HEK293 (cell line): ENCODE measurements around the gene CCDC69.

Experiments
- CTCF ChIA-PET: fragments of 350-600 bp; formaldehyde crosslinking; extraction: SDS; loops from one replicate; lab custom pipeline; 2021; ENCODE audit warnings: antibody characterized with exemption; lab: Yijun Ruan, JAX
- POLR2A ChIA-PET: fragments of 300-600 bp; formaldehyde crosslinking; extraction: SDS; loops from one replicate; lab custom pipeline; 2020; ENCODE audit warnings: antibody characterized with exemption, inconsistent platforms; lab: Yijun Ruan, JAX
- H3K27ac ChIP-seq: fragments of 200-500 bp; sonication (Bioruptor generic); 2 replicates; pipeline ENCODE4 v1.5.1; 2014; ENCODE audit warnings: low read depth, low read length, control low read depth, inconsistent platforms; ENCODE audit errors: extremely low read depth
- H3K36me3 ChIP-seq, 2 experiments: fragments of 200-500 bp in 1 of 2; sonication (Bioruptor generic) in 1 of 2; 1 replicate in 1 of 2; 2 replicates in 1 of 2; pipeline ENCODE4 v1.5.1; 2014 to 2017; ENCODE audit warnings: inconsistent platforms in 2 of 2, low read length in 2 of 2; ENCODE audit not compliant: control insufficient read depth in 2 of 2, insufficient read depth in 1 of 2
- H3K4me1 ChIP-seq: fragments of 200-500 bp; sonication (Bioruptor generic); 2 replicates; pipeline ENCODE4 v1.5.1; 2014; ENCODE audit warnings: mild to moderate bottlenecking, low read length, inconsistent platforms; ENCODE audit not compliant: control insufficient read depth, insufficient read depth
- H3K4me3 ChIP-seq: 2 replicates; pipeline ENCODE4 v1.5.1; 2011; ENCODE audit warnings: low read depth, mild to moderate bottlenecking, control low read depth, low read length, moderate library complexity
- H3K9me3 ChIP-seq: fragments of 200-500 bp; sonication (Bioruptor generic); 2 replicates; pipeline ENCODE4 v1.5.1; 2014; ENCODE audit warnings: low read depth, low read length, inconsistent platforms; ENCODE audit not compliant: control insufficient read depth, insufficient read depth
- GLI4 ChIP-seq: fragments of 450-650 bp; formaldehyde crosslinking; IDR thresholded peaks from 2 replicates; pipeline ENCODE4 v1.5.1; 2016; ENCODE audit warnings: missing biosample characterization, missing genetic modification characterization
- HOXA7 ChIP-seq: sonication (generic); formaldehyde crosslinking; IDR thresholded peaks from 2 replicates; pipeline ENCODE4 v1.8.1; 2022; ENCODE audit warnings: missing genetic modification reagents, borderline replicate concordance
- HOXD13 ChIP-seq: sonication (generic); formaldehyde crosslinking; IDR thresholded peaks from 2 replicates; pipeline ENCODE4 v1.8.0; 2022; ENCODE audit warnings: missing genetic modification reagents, borderline replicate concordance
- KLF9 ChIP-seq: fragments of 450-650 bp; formaldehyde crosslinking; IDR thresholded peaks from 2 replicates; pipeline ENCODE4 v1.5.1; 2016; ENCODE audit warnings: missing biosample characterization, missing genetic modification characterization, low read depth
- MZF1 ChIP-seq: fragments of 450-650 bp; formaldehyde crosslinking; IDR thresholded peaks from 2 replicates; pipeline ENCODE4 v1.5.1; 2017; ENCODE audit warnings: missing biosample characterization, missing genetic modification characterization, borderline replicate concordance
- RBAK ChIP-seq: fragments of 450-650 bp; formaldehyde crosslinking; IDR thresholded peaks from 2 replicates; pipeline ENCODE4 v1.5.1; 2016; ENCODE audit warnings: missing biosample characterization, missing genetic modification characterization
- SCRT1 ChIP-seq: fragments of 450-650 bp; formaldehyde crosslinking; IDR thresholded peaks from 2 replicates; pipeline ENCODE4 v1.5.1; 2016; ENCODE audit warnings: missing biosample characterization, missing genetic modification characterization, borderline replicate concordance
- ZBTB11 ChIP-seq: fragments of 450-650 bp; formaldehyde crosslinking; conservative IDR thresholded peaks from 2 replicates; pipeline ENCODE4 v1.5.1; 2016; ENCODE audit warnings: low read depth, missing biosample characterization, missing genetic modification characterization
- ZBTB21 ChIP-seq: fragments of 450-650 bp; formaldehyde crosslinking; IDR thresholded peaks from 2 replicates; pipeline ENCODE4 v1.5.1; 2017; ENCODE audit warnings: missing biosample characterization, missing genetic modification characterization
- ZBTB44 ChIP-seq: fragments of 450-650 bp; IDR thresholded peaks from 2 replicates; pipeline ENCODE4 v1.5.1; 2018; ENCODE audit warnings: missing biosample characterization, mild to moderate bottlenecking, missing genetic modification characterization
- ZBTB7A ChIP-seq: fragments of 450-650 bp; formaldehyde crosslinking; IDR thresholded peaks from 2 replicates; pipeline ENCODE4 v1.5.1; 2016; ENCODE audit warnings: low read depth, missing biosample characterization, missing genetic modification characterization
- ZNF112 ChIP-seq: fragments of 450-650 bp; formaldehyde crosslinking; IDR thresholded peaks from 2 replicates; pipeline ENCODE4 v1.5.0; 2017; ENCODE audit warnings: missing biosample characterization, missing genetic modification characterization
- ZNF114 ChIP-seq: fragments of 450-650 bp; formaldehyde crosslinking; IDR thresholded peaks from 2 replicates; pipeline ENCODE4 v1.5.0; 2017; ENCODE audit warnings: missing biosample characterization, missing genetic modification characterization
- ZNF132 ChIP-seq: fragments of 450-650 bp; formaldehyde crosslinking; IDR thresholded peaks from 2 replicates; pipeline ENCODE4 v1.5.1; 2017; ENCODE audit warnings: missing biosample characterization, missing genetic modification characterization, borderline replicate concordance
- ZNF140 ChIP-seq: fragments of 450-650 bp; formaldehyde crosslinking; IDR thresholded peaks from 2 replicates; pipeline ENCODE4 v1.5.1; 2016; ENCODE audit warnings: missing biosample characterization, missing genetic modification characterization
- ZNF23 ChIP-seq: fragments of 450-650 bp; formaldehyde crosslinking; IDR thresholded peaks from 2 replicates; pipeline ENCODE4 v1.5.1; 2016; ENCODE audit warnings: missing biosample characterization, missing genetic modification characterization, borderline replicate concordance
- ZNF394 ChIP-seq: fragments of 450-650 bp; formaldehyde crosslinking; IDR thresholded peaks from 2 replicates; pipeline ENCODE4 v1.5.1; 2016; ENCODE audit warnings: missing biosample characterization, missing genetic modification characterization, mild to moderate bottlenecking, moderate library complexity, borderline replicate concordance
- ZNF48 ChIP-seq: fragments of 450-650 bp; formaldehyde crosslinking; IDR thresholded peaks from 2 replicates; pipeline ENCODE4 v1.5.1; 2016; ENCODE audit warnings: missing biosample characterization, missing genetic modification characterization
- ZNF529 ChIP-seq: fragments of 450-650 bp; formaldehyde crosslinking; IDR thresholded peaks from 2 replicates; pipeline ENCODE4 v1.5.1; 2017; ENCODE audit warnings: missing genetic modification characterization, missing biosample characterization; ENCODE audit not compliant: insufficient replicate concordance
- ZNF530 ChIP-seq: fragments of 450-650 bp; formaldehyde crosslinking; IDR thresholded peaks from 2 replicates; pipeline ENCODE4 v1.5.1; 2016; ENCODE audit warnings: low read depth, missing biosample characterization, missing genetic modification characterization
- ZNF555 ChIP-seq: fragments of 450-650 bp; formaldehyde crosslinking; conservative IDR thresholded peaks from 2 replicates; pipeline ENCODE4 v1.5.1; 2017; ENCODE audit warnings: missing biosample characterization, mild to moderate bottlenecking, missing genetic modification characterization, inconsistent platforms
- ZNF596 ChIP-seq: fragments of 450-650 bp; IDR thresholded peaks from 2 replicates; pipeline ENCODE4 v1.5.0; 2018; ENCODE audit warnings: missing biosample characterization, mild to moderate bottlenecking, missing genetic modification characterization, moderate library complexity
- ZNF621 ChIP-seq: fragments of 450-650 bp; formaldehyde crosslinking; IDR thresholded peaks from 2 replicates; pipeline ENCODE4 v1.5.1; 2017; ENCODE audit warnings: missing biosample characterization, missing genetic modification characterization
- ZNF624 ChIP-seq: fragments of 450-650 bp; formaldehyde crosslinking; IDR thresholded peaks from 2 replicates; pipeline ENCODE4 v1.5.1; 2017; ENCODE audit warnings: missing biosample characterization, missing genetic modification characterization
- ZNF629 ChIP-seq: fragments of 450-650 bp; formaldehyde crosslinking; IDR thresholded peaks from 2 replicates; pipeline ENCODE4 v1.5.1; 2017; ENCODE audit warnings: missing biosample characterization, missing genetic modification characterization
- ZNF639 ChIP-seq: fragments of 450-650 bp; formaldehyde crosslinking; IDR thresholded peaks from 2 replicates; pipeline ENCODE4 v1.5.1; 2016; ENCODE audit warnings: missing biosample characterization, missing genetic modification characterization
- ZNF677 ChIP-seq: fragments of 450-650 bp; IDR thresholded peaks from 2 replicates; pipeline ENCODE4 v1.5.0; 2018; ENCODE audit warnings: missing biosample characterization, mild to moderate bottlenecking, missing genetic modification characterization, moderate library complexity
- TF ChIP-seq, protein P1 (sequence below): fragments of 450-650 bp; formaldehyde crosslinking; IDR thresholded peaks from 2 replicates; pipeline ENCODE4 v1.5.1; 2016; ENCODE audit warnings: missing biosample characterization, missing genetic modification characterization

CCDC69 gene

DNA sequence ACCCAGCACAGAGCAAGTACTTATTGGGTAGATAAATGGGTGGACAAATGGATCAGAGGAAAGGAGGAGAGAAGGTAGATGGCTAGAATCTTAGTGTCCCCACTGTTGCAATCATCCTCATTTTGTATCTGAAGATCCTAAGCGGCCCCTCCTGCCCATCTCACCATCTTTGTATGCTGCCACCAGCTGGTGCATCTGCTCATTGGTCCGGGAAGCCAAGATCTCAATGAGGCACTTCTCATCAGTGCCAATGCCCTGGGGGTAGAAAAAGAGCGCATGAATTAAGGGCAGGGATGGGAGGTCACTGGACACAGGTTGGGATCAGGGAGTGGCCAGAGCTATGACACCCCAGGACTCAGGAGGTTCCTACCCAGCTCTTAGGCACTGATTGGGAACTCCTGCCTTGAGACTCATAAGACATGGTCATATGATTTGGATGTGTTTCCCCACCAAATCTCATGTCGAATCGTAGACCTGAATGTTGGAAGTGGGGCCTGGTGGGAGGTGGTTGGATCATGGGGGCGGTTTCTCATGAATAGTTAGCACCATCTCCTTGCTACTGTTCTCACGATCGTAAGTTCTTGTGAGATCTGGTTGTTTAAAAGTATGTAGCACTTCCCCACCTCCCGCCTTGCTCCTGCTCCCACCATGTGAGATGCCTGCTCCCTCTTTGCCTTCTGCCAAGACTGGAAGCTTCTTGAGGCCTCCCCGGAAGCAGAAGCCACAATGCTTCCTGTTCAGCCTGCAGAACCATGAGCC, 86.6 kb downstream of the CCDC69 start:
- CTCF ChIA-PET, result interaction anchor here (0.6 to 5.0 kb wide), 4 partner anchors 11 to 438 kb away, joined by 3 to 32 read pairs (median 8); no protein-coding TSS in a partner anchor
- H3K4me1 ChIP-seq, result no peaks in the 10 kb centered on the region
- H3K36me3 ChIP-seq, result peaks cover 21 to 85% of the 10 kb centered on the region in 2 experiments
- no peak for TF ChIP-seq ZNF112
- TF ChIP-seq, protein P1, sequence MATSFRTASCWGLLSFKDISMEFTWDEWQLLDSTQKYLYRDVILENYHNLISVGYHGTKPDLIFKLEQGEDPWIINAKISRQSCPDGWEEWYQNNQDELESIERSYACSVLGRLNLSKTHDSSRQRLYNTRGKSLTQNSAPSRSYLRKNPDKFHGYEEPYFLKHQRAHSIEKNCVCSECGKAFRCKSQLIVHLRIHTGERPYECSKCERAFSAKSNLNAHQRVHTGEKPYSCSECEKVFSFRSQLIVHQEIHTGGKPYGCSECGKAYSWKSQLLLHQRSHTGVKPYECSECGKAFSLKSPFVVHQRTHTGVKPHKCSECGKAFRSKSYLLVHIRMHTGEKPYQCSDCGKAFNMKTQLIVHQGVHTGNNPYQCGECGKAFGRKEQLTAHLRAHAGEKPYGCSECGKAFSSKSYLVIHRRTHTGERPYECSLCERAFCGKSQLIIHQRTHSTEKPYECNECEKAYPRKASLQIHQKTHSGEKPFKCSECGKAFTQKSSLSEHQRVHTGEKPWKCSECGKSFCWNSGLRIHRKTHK (tag by site-specific recombination), result no peak
- TF ChIP-seq ZNF596 (tag by site-specific recombination), result no peak
- TF ChIP-seq ZBTB11 (tag by site-specific recombination), result no peak
- no peak for TF ChIP-seq HOXA7
- TF ChIP-seq ZNF555 (tag by site-specific recombination), result no peak
- TF ChIP-seq KLF9, result no peak
- no peak for TF ChIP-seq ZBTB21
- TF ChIP-seq SCRT1 (tag by site-specific recombination), result no peak
- no peak for TF ChIP-seq ZNF114 (tag by site-specific recombination)
- no peak for TF ChIP-seq ZNF140 (tag by site-specific recombination)
- no peak for TF ChIP-seq ZNF48
- TF ChIP-seq ZNF23 (tag by site-specific recombination), result no peak
- TF ChIP-seq ZNF132 (tag by site-specific recombination), result no peak
- TF ChIP-seq MZF1 (tag by site-specific recombination), result no peak
- TF ChIP-seq RBAK (tag by site-specific recombination), result no peak
- no peak overlapping the region for H3K27ac ChIP-seq
- POLR2A ChIA-PET, result no interaction called here
- no peak overlapping the region for H3K4me3 ChIP-seq
- no peaks in the 10 kb centered on the region for H3K9me3 ChIP-seq

DNA sequence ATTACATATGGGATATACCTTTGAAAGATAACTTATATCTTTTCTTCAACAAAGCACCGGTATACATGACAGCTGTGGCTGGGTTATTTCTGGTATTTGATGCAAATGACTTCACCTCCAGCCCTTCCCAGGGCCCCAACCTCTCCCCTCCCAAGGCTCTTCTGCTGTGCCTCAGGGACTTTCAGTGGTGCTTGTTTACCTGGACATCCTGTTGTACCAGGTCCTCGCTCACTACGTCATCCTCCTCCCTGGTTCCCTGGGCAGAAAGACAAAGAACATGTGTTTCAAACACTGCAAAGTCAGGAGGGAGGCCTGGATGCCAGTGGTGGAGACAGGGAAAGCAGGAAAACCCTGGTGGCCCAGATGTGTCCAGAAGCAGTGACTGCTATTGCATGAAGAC, 89.7 kb downstream of the CCDC69 start:
- TF ChIP-seq ZNF132 (tag by site-specific recombination) (no peak), ZNF529 (tag by site-specific recombination) (no peak), GLI4 (no peak), ZBTB44 (tag by site-specific recombination) (no peak), HOXD13 (no peak), ZNF530 (tag by site-specific recombination) (no peak), ZNF677 (tag by site-specific recombination) (no peak), ZNF624 (no peak), ZBTB7A (no peak), ZNF394 (tag by site-specific recombination) (no peak), ZNF621 (tag by site-specific recombination) (no peak), ZBTB21 (no peak), ZNF629 (no peak), ZNF639 (no peak)
- TF ChIP-seq, all 188 proteins: peak for 0
- H3K27ac ChIP-seq, result no peak overlapping the region
- ChIA-PET POLR2A (no interaction called here), CTCF (interaction anchor here (0.5 to 5.0 kb wide), 5 partner anchors 8 to 226 kb away, joined by 3 to 32 read pairs (median 3); no protein-coding TSS in a partner anchor)
- peaks cover 32 to 100% of the 10 kb centered on the region in 2 experiments for H3K36me3 ChIP-seq
- H3K4me3 ChIP-seq, result no peak overlapping the region
- H3K4me1 ChIP-seq, result no peaks in the 10 kb centered on the region
- no peaks in the 10 kb centered on the region for H3K9me3 ChIP-seq
